ENCODE data around the gene MIS18A. TPM values are rescaled to one million over a fixed set of nuclear protein-coding genes. Genes with fewer than 3 reads are reported as not detected.

MIS18A gene
- total and polyA plus RNA-seq, 10 of the 15 experiments (the other 5 are each of a cell fraction or from before 2014, with no cell fraction given) = 6.5 to 48.9 (median 24.8) TPM

GRCh38 chr21:32261929-32262328, 16.9 kb downstream of the MIS18A start:
- intact Hi-C loops (cut with micrococcal nuclease; ENCODE audit: unreplicated experiment) = no loop called here
- Histone ChIP-seq H3K4me3 (no peak overlapping the region), H3K27me3 (replicated peaks in 1 of 2; ENCODE audit: control insufficient read depth in 2 of 2, insufficient read depth in 2 of 2, low read length in 1 of 2) (no peaks in the 10 kb centered on the region), H3K9ac (ENCODE audit: control insufficient read depth, insufficient read depth, low read length) (no peak overlapping the region), H3K4me1 (ENCODE audit: control insufficient read depth, insufficient read depth, low read length) (no peaks in the 10 kb centered on the region), H4K20me1 (ENCODE audit: control insufficient read depth, insufficient read depth) (no peaks in the 10 kb centered on the region), H3K36me3 (ENCODE audit: control insufficient read depth in 2 of 2, insufficient read depth in 2 of 2, low read length in 1 of 2) (peaks cover 0 to 1% of the 10 kb centered on the region in 2 experiments; a peak in 2 of 4 replicates), H3K79me2 (ENCODE audit: control insufficient read depth, insufficient read depth, low read length) (no peaks in the 10 kb centered on the region), H3K27ac (ENCODE audit: control insufficient read depth, insufficient read depth) (no peak overlapping the region), H3K9me3 (replicated peaks; ENCODE audit: control insufficient read depth, insufficient read depth, low read length) (no peaks in the 10 kb centered on the region), H3K4me2 (ENCODE audit: control insufficient read depth, insufficient read depth) (no peak overlapping the region), H2AFZ (ENCODE audit: control insufficient read depth, low read depth, low read length) (no peak overlapping the region)
- TF ChIP-seq, protein P1, sequence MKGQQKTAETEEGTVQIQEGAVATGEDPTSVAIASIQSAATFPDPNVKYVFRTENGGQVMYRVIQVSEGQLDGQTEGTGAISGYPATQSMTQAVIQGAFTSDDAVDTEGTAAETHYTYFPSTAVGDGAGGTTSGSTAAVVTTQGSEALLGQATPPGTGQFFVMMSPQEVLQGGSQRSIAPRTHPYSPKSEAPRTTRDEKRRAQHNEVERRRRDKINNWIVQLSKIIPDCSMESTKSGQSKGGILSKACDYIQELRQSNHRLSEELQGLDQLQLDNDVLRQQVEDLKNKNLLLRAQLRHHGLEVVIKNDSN (IDR thresholded peaks at IDR 0.05; ENCODE audit: borderline replicate concordance, extremely low read length, insufficient read depth, low read depth, low read length) = no peak
- TF ChIP-seq EED (IDR thresholded peaks at IDR 0.05; ENCODE audit: low read depth) (no peak), TBL1XR1 (IDR thresholded peaks at IDR 0.05; ENCODE audit: low read depth, low read length) (no peak), POU2F2 (IDR thresholded peaks at IDR 0.05; ENCODE audit: borderline replicate concordance, low read depth, low read length) (no peak), YY1 (IDR thresholded peaks at IDR 0.05; ENCODE audit: low read depth, low read length) (no peak), TCF12 (IDR thresholded peaks at IDR 0.05; ENCODE audit: low read depth, low read length) (no peak), PKNOX1 (IDR thresholded peaks at IDR 0.05) (no peak), EZH2 (IDR thresholded peaks at IDR 0.05; ENCODE audit: borderline replicate concordance, control insufficient read depth, low read depth, low read length) (no peak), SMARCA5 (IDR thresholded peaks at IDR 0.05) (no peak), MAX (IDR thresholded peaks at IDR 0.05; ENCODE audit: low read depth, low read length) (no peak), ESRRA (IDR thresholded peaks at IDR 0.05; ENCODE audit: low read length) (no peak), PAX8 (IDR thresholded peaks at IDR 0.05) (no peak), FOXK2 (IDR thresholded peaks at IDR 0.05) (no peak), ZNF217 (IDR thresholded peaks at IDR 0.05) (no peak), ZNF622 (IDR thresholded peaks at IDR 0.05) (no peak)
- TF ChIP-seq, protein P2, sequence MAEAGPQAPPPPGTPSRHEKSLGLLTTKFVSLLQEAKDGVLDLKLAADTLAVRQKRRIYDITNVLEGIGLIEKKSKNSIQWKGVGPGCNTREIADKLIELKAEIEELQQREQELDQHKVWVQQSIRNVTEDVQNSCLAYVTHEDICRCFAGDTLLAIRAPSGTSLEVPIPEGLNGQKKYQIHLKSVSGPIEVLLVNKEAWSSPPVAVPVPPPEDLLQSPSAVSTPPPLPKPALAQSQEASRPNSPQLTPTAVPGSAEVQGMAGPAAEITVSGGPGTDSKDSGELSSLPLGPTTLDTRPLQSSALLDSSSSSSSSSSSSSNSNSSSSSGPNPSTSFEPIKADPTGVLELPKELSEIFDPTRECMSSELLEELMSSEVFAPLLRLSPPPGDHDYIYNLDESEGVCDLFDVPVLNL (IDR thresholded peaks at IDR 0.05; ENCODE audit: low read depth, low read length) = no peak
- TF ChIP-seq, protein P3, sequence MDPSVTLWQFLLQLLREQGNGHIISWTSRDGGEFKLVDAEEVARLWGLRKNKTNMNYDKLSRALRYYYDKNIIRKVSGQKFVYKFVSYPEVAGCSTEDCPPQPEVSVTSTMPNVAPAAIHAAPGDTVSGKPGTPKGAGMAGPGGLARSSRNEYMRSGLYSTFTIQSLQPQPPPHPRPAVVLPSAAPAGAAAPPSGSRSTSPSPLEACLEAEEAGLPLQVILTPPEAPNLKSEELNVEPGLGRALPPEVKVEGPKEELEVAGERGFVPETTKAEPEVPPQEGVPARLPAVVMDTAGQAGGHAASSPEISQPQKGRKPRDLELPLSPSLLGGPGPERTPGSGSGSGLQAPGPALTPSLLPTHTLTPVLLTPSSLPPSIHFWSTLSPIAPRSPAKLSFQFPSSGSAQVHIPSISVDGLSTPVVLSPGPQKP (IDR thresholded peaks at IDR 0.05; ENCODE audit: low read depth, low read length) = no peak
- TF ChIP-seq, protein P4, sequence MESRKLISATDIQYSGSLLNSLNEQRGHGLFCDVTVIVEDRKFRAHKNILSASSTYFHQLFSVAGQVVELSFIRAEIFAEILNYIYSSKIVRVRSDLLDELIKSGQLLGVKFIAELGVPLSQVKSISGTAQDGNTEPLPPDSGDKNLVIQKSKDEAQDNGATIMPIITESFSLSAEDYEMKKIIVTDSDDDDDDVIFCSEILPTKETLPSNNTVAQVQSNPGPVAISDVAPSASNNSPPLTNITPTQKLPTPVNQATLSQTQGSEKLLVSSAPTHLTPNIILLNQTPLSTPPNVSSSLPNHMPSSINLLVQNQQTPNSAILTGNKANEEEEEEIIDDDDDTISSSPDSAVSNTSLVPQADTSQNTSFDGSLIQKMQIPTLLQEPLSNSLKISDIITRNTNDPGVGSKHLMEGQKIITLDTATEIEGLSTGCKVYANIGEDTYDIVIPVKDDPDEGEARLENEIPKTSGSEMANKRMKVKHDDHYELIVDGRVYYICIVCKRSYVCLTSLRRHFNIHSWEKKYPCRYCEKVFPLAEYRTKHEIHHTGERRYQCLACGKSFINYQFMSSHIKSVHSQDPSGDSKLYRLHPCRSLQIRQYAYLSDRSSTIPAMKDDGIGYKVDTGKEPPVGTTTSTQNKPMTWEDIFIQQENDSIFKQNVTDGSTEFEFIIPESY (IDR thresholded peaks at IDR 0.05) = no peak
- ATAC-seq (no peak), DNase-seq (ENCODE audit: low read depth, low spot score) (no peak), FAIRE-seq (no peak)
- BruUV-seq (replicated peaks) = no TSS peak
- ChIA-PET RAD21 (ENCODE audit: unreplicated experiment) (no interaction called here), POLR2A (no interaction called here), SMC1A (ENCODE audit: uncharacterized antibody, unreplicated experiment) (no interaction called here), CTCF (interaction anchor here (1.5 to 1.7 kb wide), 2 partner anchors 398 to 476 kb away, joined by 3 to 5 read pairs; no protein-coding TSS in a partner anchor)
- in situ Hi-C loops (cut with MboI) = loop anchor here (5.0 kb wide), 1 partner anchor 400 kb away; no protein-coding TSS in a partner anchor
- 84% methylated on average over 4 of the region's 5 CpGs for WGBS (ENCODE audit: insufficient coverage, insufficient replicate concordance, low lambda C conversion rate, missing lambda C conversion rate)
